A673 (cell line): ENCODE data around the gene KBTBD13. TPM values are rescaled to one million over a fixed set of nuclear protein-coding genes. Genes with fewer than 3 reads are reported as not detected.

Experiments used
- BruUV-seq: library from RNA; stranded (reverse); fragments of 400-500 nt; replicated peaks from 2 replicates; lab custom pipeline; 2021; lab: Mats Ljungman, UMichigan
- CTCF ChIA-PET: fragments of 300-600 bp; sonication (Branson Sonifier 250); formaldehyde crosslinking; loops from one replicate; lab custom pipeline; 2022; ENCODE audit warnings: antibody characterized with exemption; lab: Charles Lee
- POLR2A ChIA-PET: fragments of 300-600 bp; sonication (Branson Sonifier 250); formaldehyde crosslinking; loops from one replicate; lab custom pipeline; 2022; ENCODE audit warnings: antibody characterized with exemption; ENCODE audit not compliant: low non-redundant PET; lab: Charles Lee
- DNase-seq: peaks from one replicate; pipeline ENCODE4 v3.0.0-alpha.2; 2015; ENCODE audit warnings: low spot score
- H3K27ac ChIP-seq: fragments of 200-600 bp; sonication (generic); 2 replicates; pipeline ENCODE4 v1.5.1; 2016; ENCODE audit warnings: mixed run types, low read depth, mild to moderate bottlenecking, mixed read lengths, antibody characterized with exemption, low read length; ENCODE audit not compliant: poor library complexity, severe bottlenecking
- H3K27me3 ChIP-seq: fragments of 200-600 bp; sonication (generic); replicated peaks from 2 replicates; pipeline ENCODE4 v1.6.1; 2017; ENCODE audit warnings: mixed run types, low read depth, mild to moderate bottlenecking, mixed read lengths, antibody characterized with exemption, low read length; ENCODE audit not compliant: insufficient read depth, poor library complexity
- H3K36me3 ChIP-seq: fragments of 200-600 bp; sonication (generic); 2 replicates; pipeline ENCODE4 v1.6.1; 2016; ENCODE audit warnings: mixed run types, mild to moderate bottlenecking, mixed read lengths, antibody characterized with exemption, low read length; ENCODE audit not compliant: insufficient read depth, poor library complexity, severe bottlenecking
- H3K4me1 ChIP-seq: fragments of 200-600 bp; sonication (generic); 2 replicates; pipeline ENCODE4 v1.6.1; 2017; ENCODE audit warnings: mixed run types, mild to moderate bottlenecking, mixed read lengths, antibody characterized with exemption, low read length; ENCODE audit not compliant: insufficient read depth, poor library complexity, severe bottlenecking
- H3K4me3 ChIP-seq: fragments of 200-600 bp; sonication (generic); 2 replicates; pipeline ENCODE4 v1.5.1; 2016; ENCODE audit warnings: low read depth, mixed run types, mild to moderate bottlenecking, mixed read lengths, low read length; ENCODE audit not compliant: poor library complexity, severe bottlenecking
- H3K9me3 ChIP-seq: fragments of 200-600 bp; sonication (generic); 2 replicates; pipeline ENCODE4 v1.6.1; 2016; ENCODE audit warnings: mixed run types, low read depth, mild to moderate bottlenecking, mixed read lengths, antibody characterized with exemption, low read length; ENCODE audit not compliant: poor library complexity, severe bottlenecking
- EZH2 ChIP-seq: fragments of 200-600 bp; sonication (generic); IDR thresholded peaks from 2 replicates; pipeline ENCODE4 v1.6.1; 2017; ENCODE audit warnings: borderline replicate concordance, low read depth, mild to moderate bottlenecking, mixed read lengths, antibody characterized with exemption, low read length; ENCODE audit not compliant: poor library complexity, severe bottlenecking
- intact Hi-C: fragments of 100-400 bp; cut with micrococcal nuclease; formaldehyde crosslinking; loops from one replicate; pipeline ENCODE4 v1.10.0; 2022; ENCODE audit not compliant: unreplicated experiment
- total RNA-seq: library from RNA; stranded (reverse); gene quantifications from 2 replicates; pipeline ENCODE4 v1.2.3, GENCODE V29; 2021
- TF ChIP-seq, protein P1 (sequence below): fragments of 300-800, 200-600 bp; sonication (generic); conservative IDR thresholded peaks from 2 replicates; pipeline ENCODE4 v1.5.1; 2017; ENCODE audit warnings: low read depth, mild to moderate bottlenecking, antibody characterized with exemption, low read length, moderate library complexity, mixed read lengths

Gene KBTBD13
- total RNA-seq, 1 experiment from 2014 or later: not detected

DNA sequence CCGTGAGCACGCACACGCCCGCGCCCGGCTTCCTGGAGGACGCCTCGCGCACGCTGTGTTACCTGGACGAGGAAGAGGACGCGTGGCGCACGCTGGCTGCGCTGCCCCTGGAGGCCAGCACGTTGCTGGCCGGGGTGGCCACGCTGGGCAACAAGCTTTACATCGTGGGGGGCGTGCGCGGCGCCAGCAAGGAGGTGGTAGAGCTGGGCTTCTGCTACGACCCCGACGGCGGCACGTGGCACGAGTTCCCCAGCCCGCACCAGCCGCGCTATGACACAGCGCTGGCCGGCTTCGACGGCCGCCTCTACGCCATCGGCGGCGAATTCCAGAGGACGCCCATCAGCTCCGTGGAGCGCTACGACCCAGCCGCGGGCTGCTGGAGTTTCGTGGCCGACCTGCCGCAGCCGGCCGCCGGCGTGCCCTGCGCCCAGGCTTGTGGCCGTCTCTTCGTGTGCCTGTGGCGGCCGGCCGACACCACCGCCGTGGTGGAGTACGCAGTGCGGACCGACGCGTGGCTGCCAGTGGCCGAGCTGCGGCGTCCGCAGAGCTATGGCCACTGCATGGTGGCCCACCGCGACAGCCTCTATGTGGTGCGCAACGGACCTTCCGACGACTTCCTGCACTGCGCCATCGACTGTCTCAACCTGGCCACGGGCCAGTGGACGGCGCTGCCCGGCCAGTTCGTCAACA is 890 bp downstream of the KBTBD13 start:
- H3K27ac ChIP-seq: no peak overlapping the region
- POLR2A ChIA-PET: interaction anchor here (0.6 kb wide), 1 partner anchor 11 kb away, joined by 5 read pairs; no protein-coding TSS in a partner anchor
- no TSS peak for BruUV-seq
- no peak for DNase-seq
- no peaks in the 10 kb centered on the region for H3K4me1 ChIP-seq
- no peaks in the 10 kb centered on the region for H3K9me3 ChIP-seq
- no peaks in the 10 kb centered on the region for H3K36me3 ChIP-seq
- intact Hi-C loops: no loop called here
- H3K4me3 ChIP-seq: no peak overlapping the region
- H3K27me3 ChIP-seq: no peaks in the 10 kb centered on the region
- TF ChIP-seq, protein P1, sequence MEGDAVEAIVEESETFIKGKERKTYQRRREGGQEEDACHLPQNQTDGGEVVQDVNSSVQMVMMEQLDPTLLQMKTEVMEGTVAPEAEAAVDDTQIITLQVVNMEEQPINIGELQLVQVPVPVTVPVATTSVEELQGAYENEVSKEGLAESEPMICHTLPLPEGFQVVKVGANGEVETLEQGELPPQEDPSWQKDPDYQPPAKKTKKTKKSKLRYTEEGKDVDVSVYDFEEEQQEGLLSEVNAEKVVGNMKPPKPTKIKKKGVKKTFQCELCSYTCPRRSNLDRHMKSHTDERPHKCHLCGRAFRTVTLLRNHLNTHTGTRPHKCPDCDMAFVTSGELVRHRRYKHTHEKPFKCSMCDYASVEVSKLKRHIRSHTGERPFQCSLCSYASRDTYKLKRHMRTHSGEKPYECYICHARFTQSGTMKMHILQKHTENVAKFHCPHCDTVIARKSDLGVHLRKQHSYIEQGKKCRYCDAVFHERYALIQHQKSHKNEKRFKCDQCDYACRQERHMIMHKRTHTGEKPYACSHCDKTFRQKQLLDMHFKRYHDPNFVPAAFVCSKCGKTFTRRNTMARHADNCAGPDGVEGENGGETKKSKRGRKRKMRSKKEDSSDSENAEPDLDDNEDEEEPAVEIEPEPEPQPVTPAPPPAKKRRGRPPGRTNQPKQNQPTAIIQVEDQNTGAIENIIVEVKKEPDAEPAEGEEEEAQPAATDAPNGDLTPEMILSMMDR: no peak
- no peak for TF ChIP-seq EZH2
- CTCF ChIA-PET: interaction anchor here (0.6 to 1.1 kb wide), 2 partner anchors 44 to 108 kb away, joined by 6 to 9 read pairs; partner anchors contain the start of gene CLPX

DNA sequence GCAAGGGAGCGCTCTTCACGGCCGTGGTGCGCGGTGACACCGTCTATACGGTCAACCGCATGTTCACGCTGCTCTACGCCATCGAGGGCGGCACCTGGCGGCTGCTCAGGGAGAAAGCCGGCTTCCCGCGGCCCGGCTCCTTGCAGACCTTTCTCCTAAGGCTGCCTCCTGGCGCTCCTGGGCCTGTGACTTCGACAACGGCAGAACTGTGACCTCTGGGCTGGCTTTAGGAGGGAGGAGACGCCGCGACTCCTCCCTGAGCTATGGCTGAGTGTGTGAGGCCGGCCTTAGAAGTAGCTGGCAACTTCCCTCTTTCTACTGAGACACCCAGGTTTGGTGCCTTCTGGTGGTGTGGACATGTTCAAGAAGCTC is 1.4 kb downstream of the KBTBD13 start:
- DNase-seq: peak; percentile 70
- no TSS peak for BruUV-seq
- Histone ChIP-seq H3K4me3 (no peak overlapping the region), H3K9me3 (no peaks in the 10 kb centered on the region), H3K4me1 (no peaks in the 10 kb centered on the region), H3K27ac (no peak overlapping the region), H3K36me3 (no peaks in the 10 kb centered on the region), H3K27me3 (no peaks in the 10 kb centered on the region)
- intact Hi-C loops: loop anchor here (1.0 kb wide), 1 partner anchor 45 kb away; no protein-coding TSS in a partner anchor
- ChIA-PET CTCF (interaction anchor here (1.1 kb wide), 1 partner anchor 44 kb away, joined by 9 read pairs; no protein-coding TSS in a partner anchor), POLR2A (no interaction called here)
- TF ChIP-seq EZH2: no peak
- TF ChIP-seq, protein P1: peak; percentile 79

DNA sequence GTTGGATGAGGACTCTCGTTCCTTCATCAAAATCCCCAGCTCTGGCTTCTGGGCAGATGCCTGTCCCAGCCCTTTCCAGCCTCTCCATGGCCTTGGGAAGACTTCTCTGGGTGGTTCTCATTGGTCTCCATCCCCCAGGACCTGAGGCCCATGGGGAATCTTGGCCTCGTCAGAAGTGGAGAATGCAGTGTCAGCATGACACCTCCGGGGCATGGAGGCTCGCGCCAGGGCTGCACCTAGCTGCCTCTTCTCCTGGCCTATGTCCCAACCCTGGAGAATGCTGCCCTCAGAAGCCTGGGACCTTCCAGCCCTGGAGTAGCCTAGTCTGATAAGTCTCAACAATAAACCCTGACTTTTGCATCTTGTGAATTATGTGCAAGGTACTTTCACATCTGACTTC is 3.0 kb downstream of the KBTBD13 start:
- no peaks in the 10 kb centered on the region for H3K27me3 ChIP-seq
- H3K36me3 ChIP-seq: no peaks in the 10 kb centered on the region
- no peaks in the 10 kb centered on the region for H3K4me1 ChIP-seq
- POLR2A ChIA-PET: no interaction called here
- CTCF ChIA-PET: interaction anchor here (1.4 kb wide), 1 partner anchor 11 kb away, joined by 4 read pairs; no protein-coding TSS in a partner anchor
- no peak overlapping the region for H3K4me3 ChIP-seq
- no peak for TF ChIP-seq EZH2
- TF ChIP-seq, protein P1: no peak
- H3K27ac ChIP-seq: no peak overlapping the region
- no TSS peak for BruUV-seq
- DNase-seq: no peak
- H3K9me3 ChIP-seq: no peaks in the 10 kb centered on the region
- intact Hi-C loops: no loop called here
